Measurements from ENCODE around the gene EID2. TPM values are rescaled to one million over a fixed set of nuclear protein-coding genes. Genes with fewer than 3 reads are reported as not detected.

The EID2 gene
- total RNA-seq, 4 donors from 2014 or later, result 5.9 to 13.4 (median 9.0) TPM

DNA sequence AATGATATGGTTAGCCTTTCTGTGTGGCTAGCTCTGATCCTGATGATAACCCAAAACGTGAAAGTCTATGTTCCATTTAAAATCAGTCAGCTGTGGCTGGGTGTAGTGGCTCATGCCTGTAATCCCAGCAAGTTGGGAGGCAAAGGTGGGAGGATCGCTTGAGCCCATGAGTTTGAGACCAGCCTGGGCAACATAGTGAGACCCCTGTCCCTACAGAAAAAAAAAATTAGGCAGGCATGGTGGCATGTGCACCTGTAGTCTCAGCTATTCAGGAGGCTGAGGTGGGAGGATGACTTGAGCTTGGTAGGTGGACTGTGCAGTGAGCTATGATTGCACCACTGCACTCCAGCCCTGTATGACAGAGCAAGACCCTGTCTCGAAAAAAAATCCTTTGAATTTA, 6.2 kb downstream of the EID2 start:
- no peak for TF ChIP-seq CTCF (IDR thresholded peaks at IDR 0.05; ENCODE audit: low read depth)

GRCh38 chr19:39533003-39533512, 6.9 kb downstream of the EID2 start:
- no peak for TF ChIP-seq CTCF (IDR thresholded peaks at IDR 0.05; ENCODE audit: low read depth)

DNA sequence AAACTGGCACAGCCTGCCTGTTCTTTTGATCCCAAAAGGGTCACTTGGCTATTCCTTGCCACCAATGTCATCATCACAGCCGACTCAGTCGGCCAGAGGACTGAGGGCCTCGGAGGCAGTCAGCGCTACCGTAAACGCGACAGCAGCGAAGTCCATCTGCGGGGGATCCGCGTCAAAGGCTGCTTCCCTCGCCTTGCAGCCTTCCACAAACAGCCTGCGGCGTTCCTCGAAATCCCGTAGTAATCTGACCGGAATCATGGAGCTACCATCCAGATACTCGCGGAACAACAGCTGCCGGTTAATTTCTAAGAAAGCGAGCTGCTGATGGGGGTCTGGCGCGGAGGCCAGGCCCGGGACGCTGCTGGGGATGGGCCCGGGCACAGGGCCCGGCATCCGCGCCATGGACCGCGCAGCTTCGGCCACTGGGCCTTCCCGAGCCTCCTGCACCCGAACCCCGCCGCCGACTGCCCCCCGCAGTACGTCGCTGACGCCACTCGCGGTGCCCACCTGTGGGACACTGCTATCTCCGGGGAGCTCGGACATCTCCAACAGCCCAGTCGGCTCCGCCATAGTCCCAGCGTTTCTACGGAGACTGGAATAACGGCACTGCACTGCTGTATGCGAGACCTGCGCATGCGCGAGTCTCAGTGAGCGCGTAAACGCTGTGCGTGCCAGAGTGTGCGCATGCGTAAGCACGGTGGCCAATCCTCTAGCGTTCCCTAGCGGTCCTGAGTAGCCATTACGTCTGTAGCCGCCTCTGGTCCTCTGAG, 7.5 kb downstream of the EID2 start, which contains the start of gene EID2B:
TSS of gene EID2B (minus strand) at position 620 of the 770 bp plus-strand sequence. CDS start at position 570, 50 bp downstream.
- no peak for TF ChIP-seq CTCF (IDR thresholded peaks at IDR 0.05; ENCODE audit: low read depth)

DNA sequence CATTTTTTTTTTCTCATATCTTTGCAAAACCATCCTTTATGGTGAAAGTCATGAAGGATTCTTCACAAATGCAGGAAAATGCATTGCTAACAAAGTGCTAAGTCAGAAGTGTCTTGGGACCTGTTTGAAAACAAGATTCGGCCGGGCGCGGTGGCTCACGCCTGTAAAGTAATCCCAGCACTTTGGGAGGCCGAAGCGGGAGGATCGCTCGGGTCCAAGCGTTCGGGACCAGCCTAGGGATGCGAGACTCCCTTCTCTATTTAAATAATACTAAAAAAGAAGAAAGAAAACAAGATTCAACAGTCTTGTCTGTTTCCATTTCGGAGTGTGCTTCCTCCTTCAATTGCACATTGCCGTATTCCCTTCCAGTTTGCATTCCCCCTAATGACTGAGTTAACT, 8.1 kb downstream of the EID2 start:
- no peak for TF ChIP-seq CTCF (IDR thresholded peaks at IDR 0.05; ENCODE audit: low read depth)

DNA sequence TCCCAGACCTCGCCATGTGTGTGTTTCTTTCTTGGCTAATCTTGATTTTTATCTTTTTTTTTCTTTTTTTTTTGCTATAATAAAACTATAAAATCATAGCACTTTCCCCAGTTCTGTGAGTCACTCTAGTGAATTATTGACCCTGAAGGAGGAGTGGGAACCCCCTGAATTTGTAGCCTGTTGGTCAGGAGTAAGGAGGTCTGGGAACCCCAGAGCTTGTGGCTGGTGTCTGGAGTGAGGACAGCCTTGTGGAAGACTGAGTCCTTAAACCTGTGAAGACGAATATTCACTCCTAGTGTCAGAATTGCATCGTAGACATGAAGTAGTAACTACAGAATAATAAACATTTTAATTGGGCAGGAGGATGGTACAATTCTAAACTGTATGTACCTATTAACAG, 14.8 kb downstream of the EID2 start:
- no peak for TF ChIP-seq CTCF (IDR thresholded peaks at IDR 0.05; ENCODE audit: low read depth)

DNA sequence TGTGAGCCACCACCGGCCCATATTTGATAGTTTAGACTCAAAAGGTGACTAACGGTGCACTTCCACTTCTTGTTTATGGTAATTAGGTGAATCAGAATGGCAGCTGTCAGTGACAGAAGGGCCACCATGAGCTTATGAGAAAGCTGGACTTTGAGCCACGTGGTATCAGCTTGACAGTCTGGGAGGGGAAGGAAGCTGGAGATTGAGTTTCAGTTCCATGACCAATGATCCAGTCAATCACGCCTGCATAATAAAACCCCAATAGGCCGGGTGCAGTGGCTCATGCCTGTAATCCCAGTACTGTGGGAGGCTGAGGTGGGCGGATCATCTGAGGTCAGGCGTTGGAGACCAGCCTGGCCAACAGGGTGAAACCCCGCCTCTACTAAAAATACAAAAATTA, 15.5 kb downstream of the EID2 start:
- no peak for TF ChIP-seq CTCF (IDR thresholded peaks at IDR 0.05; ENCODE audit: low read depth)

- no peak for TF ChIP-seq CTCF (IDR thresholded peaks at IDR 0.05; ENCODE audit: low read depth)
Observed at GRCh38 chr19:39520541-39521484, 19.1 kb downstream of the EID2 start.
